ENCODE measurements around the gene DSCAM.

Gene DSCAM

GRCh38 chr21:40770435-40771055, 76.4 kb downstream of the DSCAM start:
- no peak for DNase-seq (ENCODE audit: low read depth in 2 of 2)

- no peak for DNase-seq (ENCODE audit: low read depth in 2 of 2)
These were observed 77.7 kb downstream of the DSCAM start for GRCh38 chr21:40769231-40769630.

GRCh38 chr21:40768056-40768455, 78.9 kb downstream of the DSCAM start:
- DNase-seq (ENCODE audit: low read depth in 2 of 2), result no peak

- DNase-seq (ENCODE audit: low read depth in 2 of 2), result no peak
These were observed 80.6 kb downstream of the DSCAM start for GRCh38 chr21:40766381-40766780.

GRCh38 chr21:40765811-40766210, 81.1 kb downstream of the DSCAM start:
- no peak for DNase-seq (ENCODE audit: low read depth in 2 of 2)

GRCh38 chr21:40760821-40761220, 86.1 kb downstream of the DSCAM start:
- DNase-seq (ENCODE audit: low read depth in 2 of 2), result no peak

GRCh38 chr21:40759061-40759460, 87.9 kb downstream of the DSCAM start:
- DNase-seq (ENCODE audit: low read depth in 2 of 2), result no peak

- DNase-seq (ENCODE audit: low read depth in 2 of 2), result no peak
These were observed 89.6 kb downstream of the DSCAM start for GRCh38 chr21:40757366-40757765.

- no peak for DNase-seq (ENCODE audit: low read depth in 2 of 2)
These were observed 92.5 kb downstream of the DSCAM start for GRCh38 chr21:40754466-40754865.

- DNase-seq (ENCODE audit: low read depth in 2 of 2), result no peak
These were observed 93.2 kb downstream of the DSCAM start for GRCh38 chr21:40753756-40754155.

- DNase-seq (ENCODE audit: low read depth in 2 of 2), result no peak
These were observed 94.8 kb downstream of the DSCAM start for GRCh38 chr21:40752125-40752524.

GRCh38 chr21:40751221-40751620, 95.7 kb downstream of the DSCAM start:
- DNase-seq (ENCODE audit: low read depth in 2 of 2), result no peak

- no peak for DNase-seq (ENCODE audit: low read depth in 2 of 2)
These were observed 110.8 kb downstream of the DSCAM start for GRCh38 chr21:40736145-40736544.

GRCh38 chr21:40733024-40733397, 113.9 kb downstream of the DSCAM start:
- DNase-seq (ENCODE audit: low read depth in 2 of 2), result no peak

- DNase-seq (ENCODE audit: low read depth in 2 of 2), result no peak
These were observed 114.5 kb downstream of the DSCAM start for GRCh38 chr21:40732253-40733023.

- DNase-seq (ENCODE audit: low read depth in 2 of 2), result no peak
These were observed 115.8 kb downstream of the DSCAM start for GRCh38 chr21:40731206-40731605.

- no peak for DNase-seq (ENCODE audit: low read depth in 2 of 2)
These were observed 116.5 kb downstream of the DSCAM start for GRCh38 chr21:40730426-40730800.

- no peak for DNase-seq (ENCODE audit: low read depth in 2 of 2)
These were observed 117.1 kb downstream of the DSCAM start for GRCh38 chr21:40729761-40730425.

GRCh38 chr21:40723966-40724365, 123.0 kb downstream of the DSCAM start:
- no peak for DNase-seq (ENCODE audit: low read depth in 2 of 2)

- no peak for DNase-seq (ENCODE audit: low read depth in 2 of 2)
These were observed 123.6 kb downstream of the DSCAM start for GRCh38 chr21:40723317-40723716.

- DNase-seq (ENCODE audit: low read depth in 2 of 2), result no peak
These were observed 127.3 kb downstream of the DSCAM start for GRCh38 chr21:40719615-40720014.

- no peak for DNase-seq (ENCODE audit: low read depth in 2 of 2)
These were observed 129.9 kb downstream of the DSCAM start for GRCh38 chr21:40717028-40717427.

- DNase-seq (ENCODE audit: low read depth in 2 of 2), result no peak
These were observed 132.4 kb downstream of the DSCAM start for GRCh38 chr21:40714536-40714935.
